ENCODE results near the gene TVP23C. TPM values are rescaled to one million over a fixed set of nuclear protein-coding genes. Genes with fewer than 3 reads are reported as not detected.
A peak's percentile ranks its signal among the peaks of the same experiment; 100 is the strongest.
"Not testable (repeated sequence)": the region's sequence is repeated elsewhere in the genome, so short reads cannot be mapped to it uniquely, and the experiment has no call there.

TVP23C gene
- polyA plus RNA-seq, 4 donors: 1.9 to 12.8 (median 3.3) TPM

DNA sequence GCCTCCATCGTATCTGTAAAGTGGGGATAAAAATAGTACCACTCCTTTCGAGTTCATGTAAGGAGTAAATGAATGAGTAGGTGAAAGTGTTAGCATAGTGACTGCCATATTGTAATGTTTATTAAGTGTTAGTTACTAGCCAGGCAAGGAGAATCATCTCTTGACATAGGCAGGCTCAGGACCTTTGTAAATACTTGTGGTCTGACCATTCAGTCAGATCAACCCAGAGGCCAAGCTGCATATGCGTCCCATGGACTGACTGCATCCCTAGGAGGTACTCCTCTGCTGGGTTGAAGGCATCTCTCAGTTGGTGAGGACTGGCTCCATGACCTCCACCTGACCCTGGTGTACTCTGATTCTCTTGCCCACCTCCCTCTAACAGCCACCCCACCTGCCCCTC, 55.4 kb downstream of the TVP23C start:
- H3K4me3 ChIP-seq (ENCODE audit: low read depth in 1 of 3, low read length in 3 of 3): no peak overlapping the region
- H3K27me3 ChIP-seq (ENCODE audit: control insufficient read depth in 3 of 3, insufficient read depth in 3 of 3, low read length in 3 of 3): no peaks in the 10 kb centered on the region
- no peaks in the 10 kb centered on the region for H3K9me3 ChIP-seq (ENCODE audit: control insufficient read depth in 2 of 2, insufficient read depth in 1 of 2, low read depth in 1 of 2, low read length in 1 of 2)
- no peak overlapping the region for H3K27ac ChIP-seq (ENCODE audit: low read depth in 1 of 3, low read length in 2 of 3)
- DNase-seq (no peak), FAIRE-seq (no peak)
- 86 to 98% (median 94%) methylated on average over 3 of the region's 3 CpGs for WGBS, 3 donors
- H3K36me3 ChIP-seq (ENCODE audit: control insufficient read depth in 3 of 3, insufficient read depth in 2 of 3, low read depth in 1 of 3, low read length in 3 of 3): peaks cover 0 to 22% (median 3%) of the 10 kb centered on the region in 3 donors
- H3K4me1 ChIP-seq (ENCODE audit: control insufficient read depth in 3 of 3, insufficient read depth in 2 of 3, low read depth in 1 of 3, low read length in 2 of 3): peaks cover 0 to 3% (median 0%) of the 10 kb centered on the region in 3 donors

DNA sequence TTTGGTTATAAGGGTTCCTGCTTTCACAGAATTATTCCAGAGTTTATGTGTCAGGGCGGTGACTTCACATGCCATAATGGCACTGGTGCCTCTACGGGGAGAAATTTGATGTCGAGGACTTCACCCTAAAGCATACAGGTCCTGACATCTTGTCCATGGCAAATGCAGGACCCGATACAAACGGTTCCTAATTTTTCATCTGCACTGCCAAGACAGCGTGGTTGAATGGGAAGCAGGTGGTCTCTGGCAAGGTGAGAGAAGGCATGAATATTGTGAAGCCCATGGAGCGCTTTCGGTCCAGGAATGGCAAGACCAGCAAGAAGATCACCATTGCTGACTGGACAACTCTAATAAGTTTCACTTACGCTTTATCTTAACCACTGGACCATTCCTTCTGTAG, 56.3 kb downstream of the TVP23C start:
- H3K36me3 ChIP-seq (ENCODE audit: control insufficient read depth in 3 of 3, insufficient read depth in 2 of 3, low read depth in 1 of 3, low read length in 3 of 3): peaks cover 0 to 28% (median 3%) of the 10 kb centered on the region in 3 donors
- no peak overlapping the region for H3K27ac ChIP-seq (ENCODE audit: low read depth in 1 of 3, low read length in 2 of 3)
- FAIRE-seq: no peak
- peaks cover 0 to 8% (median 0%) of the 10 kb centered on the region in 3 donors for H3K4me1 ChIP-seq (ENCODE audit: control insufficient read depth in 3 of 3, insufficient read depth in 2 of 3, low read depth in 1 of 3, low read length in 2 of 3)
- no peak overlapping the region for H3K4me3 ChIP-seq (ENCODE audit: low read depth in 1 of 3, low read length in 3 of 3)
- 96 to 98% (median 98%) methylated on average over 9 of the region's 9 CpGs for WGBS, 3 donors
- no peak for DNase-seq
- H3K9me3 ChIP-seq (ENCODE audit: control insufficient read depth in 2 of 2, insufficient read depth in 1 of 2, low read depth in 1 of 2, low read length in 1 of 2): no peaks in the 10 kb centered on the region
- no peaks in the 10 kb centered on the region for H3K27me3 ChIP-seq (ENCODE audit: control insufficient read depth in 3 of 3, insufficient read depth in 3 of 3, low read length in 3 of 3)

DNA sequence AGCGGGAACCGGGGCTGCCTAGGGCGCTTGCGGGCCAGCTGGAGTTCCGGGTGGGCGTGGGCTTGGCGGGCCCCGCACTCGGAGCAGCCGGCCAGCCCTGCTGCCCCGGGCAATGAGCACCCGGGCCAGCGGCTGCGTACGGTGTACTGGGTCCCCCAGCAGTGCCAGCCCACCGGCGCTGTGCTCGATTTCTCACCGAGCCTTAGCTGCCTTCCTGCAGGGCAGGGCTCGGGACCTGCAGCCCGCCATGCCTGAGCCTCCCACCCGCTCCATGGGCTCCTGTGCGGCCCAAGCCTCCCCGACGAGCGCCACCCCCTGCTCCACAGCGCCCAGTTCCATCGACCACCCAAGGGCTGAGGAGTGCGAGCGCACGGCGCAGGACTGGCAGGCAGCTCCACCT, 57.6 kb downstream of the TVP23C start:
- not testable (repeated sequence) for FAIRE-seq; H3K27me3 ChIP-seq (ENCODE audit: control insufficient read depth in 3 of 3, insufficient read depth in 3 of 3, low read length in 3 of 3); H3K27ac ChIP-seq (ENCODE audit: low read depth in 1 of 3, low read length in 2 of 3); DNase-seq; H3K4me3 ChIP-seq (ENCODE audit: low read depth in 1 of 3, low read length in 3 of 3); H3K4me1 ChIP-seq (ENCODE audit: control insufficient read depth in 3 of 3, insufficient read depth in 2 of 3, low read depth in 1 of 3, low read length in 2 of 3); H3K9me3 ChIP-seq (ENCODE audit: control insufficient read depth in 2 of 2, insufficient read depth in 1 of 2, low read depth in 1 of 2, low read length in 1 of 2)
- H3K36me3 ChIP-seq (ENCODE audit: control insufficient read depth in 3 of 3, insufficient read depth in 2 of 3, low read depth in 1 of 3, low read length in 3 of 3): peaks cover 0 to 35% (median 3%) of the 10 kb centered on the region in 3 donors
- WGBS, 3 donors: 93 to 98% (median 95%) methylated on average over 26 to 32 of the region's 32 CpGs

DNA sequence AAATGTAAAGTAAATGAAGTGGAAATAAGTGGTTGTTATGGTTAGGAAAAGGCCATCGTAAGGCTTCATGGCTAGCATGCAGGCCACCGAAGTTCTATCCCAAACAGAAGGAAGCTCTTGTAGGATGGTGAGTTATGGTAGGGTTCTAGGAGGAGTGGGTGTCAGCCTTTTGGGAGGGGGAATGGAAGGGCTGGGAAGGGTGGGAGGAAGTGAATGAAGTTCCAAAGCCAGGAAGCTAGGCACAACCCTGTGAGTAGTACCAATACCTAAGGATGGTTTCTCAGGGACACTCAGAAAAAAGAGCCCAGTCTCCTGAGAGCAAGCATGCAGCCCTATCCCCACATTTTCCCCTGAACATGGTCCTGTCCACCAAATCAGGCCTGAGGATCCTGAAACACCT, 59.6 kb downstream of the TVP23C start:
- no peak for DNase-seq
- H3K4me3 ChIP-seq (ENCODE audit: low read depth in 1 of 3, low read length in 3 of 3): no peak overlapping the region
- peaks cover 0 to 8% (median 0%) of the 10 kb centered on the region in 3 donors for H3K4me1 ChIP-seq (ENCODE audit: control insufficient read depth in 3 of 3, insufficient read depth in 2 of 3, low read depth in 1 of 3, low read length in 2 of 3)
- peaks cover 0 to 46% (median 0%) of the 10 kb centered on the region in 3 donors for H3K36me3 ChIP-seq (ENCODE audit: control insufficient read depth in 3 of 3, insufficient read depth in 2 of 3, low read depth in 1 of 3, low read length in 3 of 3)
- H3K27ac ChIP-seq (ENCODE audit: low read depth in 1 of 3, low read length in 2 of 3): no peak overlapping the region
- no peaks in the 10 kb centered on the region for H3K9me3 ChIP-seq (ENCODE audit: control insufficient read depth in 2 of 2, insufficient read depth in 1 of 2, low read depth in 1 of 2, low read length in 1 of 2)
- WGBS, 3 donors: 81 to 98% (median 92%) methylated on average over 2 of the region's 2 CpGs
- FAIRE-seq: no peak
- H3K27me3 ChIP-seq (ENCODE audit: control insufficient read depth in 3 of 3, insufficient read depth in 3 of 3, low read length in 3 of 3): no peaks in the 10 kb centered on the region

DNA sequence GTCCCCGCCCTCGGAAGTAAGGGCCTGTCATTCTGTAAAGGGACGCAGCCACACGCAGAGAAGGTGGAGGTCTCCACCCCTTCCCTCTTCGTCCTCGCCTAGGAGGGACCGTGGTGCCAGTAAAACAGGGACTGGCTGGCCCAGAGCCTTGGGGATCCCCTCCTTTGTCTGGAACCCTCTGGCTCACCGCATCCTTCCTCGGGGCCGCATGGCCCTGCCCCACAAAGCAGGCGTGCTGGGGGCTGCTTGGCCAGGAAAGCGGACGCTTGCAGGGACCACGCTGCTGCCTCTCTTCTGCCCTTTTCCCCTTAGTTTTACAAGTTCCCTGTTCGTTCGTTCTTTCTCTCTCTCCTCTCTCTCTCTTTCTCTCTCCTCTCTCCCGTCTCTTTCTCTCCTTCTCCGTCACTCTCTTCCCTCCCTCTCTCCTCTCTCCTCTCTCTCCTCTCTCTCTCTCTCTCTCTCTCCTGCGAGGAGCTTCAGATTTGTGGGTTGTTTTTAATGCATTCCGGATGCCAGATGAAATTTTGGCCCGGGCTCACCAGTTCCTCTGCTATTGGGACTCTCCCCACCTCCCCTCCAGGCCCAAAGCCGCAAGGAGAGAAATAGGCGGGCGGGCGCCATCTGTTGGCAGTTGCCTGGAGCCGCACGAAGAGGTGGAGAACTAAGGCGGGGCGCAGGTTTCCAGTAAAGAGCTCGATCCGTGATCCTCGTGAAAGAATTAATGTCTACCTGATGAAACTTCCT, 60.7 kb downstream of the TVP23C start:
- no peak for FAIRE-seq
- 36 to 50% (median 48%) methylated on average over 32 of the region's 32 CpGs for WGBS, 3 donors

DNA sequence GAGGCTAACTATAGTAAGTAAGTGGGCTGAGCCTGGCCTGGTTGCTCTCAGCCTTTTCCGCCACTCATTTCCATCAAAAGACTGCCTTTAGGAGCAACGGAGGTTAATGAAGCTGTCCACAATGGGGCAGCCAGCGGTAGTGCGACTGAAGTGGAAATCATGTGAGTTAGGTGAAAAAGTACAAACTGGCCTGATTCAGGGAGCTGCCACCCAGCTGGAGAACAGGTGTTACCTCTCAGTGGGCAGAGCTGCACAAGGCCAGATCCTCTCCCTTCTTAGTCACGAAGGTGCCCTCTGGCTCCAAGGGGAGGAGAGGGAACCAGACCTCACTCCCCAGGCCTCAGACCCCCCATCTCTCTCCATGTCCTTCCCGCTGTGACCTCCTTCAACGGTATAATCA, 61.5 kb downstream of the TVP23C start:
- peaks cover 0 to 43% (median 0%) of the 10 kb centered on the region in 3 donors for H3K36me3 ChIP-seq (ENCODE audit: control insufficient read depth in 3 of 3, insufficient read depth in 2 of 3, low read depth in 1 of 3, low read length in 3 of 3)
- 85 to 96% (median 92%) methylated on average over 7 of the region's 7 CpGs for WGBS, 3 donors
- no peaks in the 10 kb centered on the region for H3K27me3 ChIP-seq (ENCODE audit: control insufficient read depth in 3 of 3, insufficient read depth in 3 of 3, low read length in 3 of 3)
- peaks cover 0 to 8% (median 0%) of the 10 kb centered on the region in 3 donors for H3K4me1 ChIP-seq (ENCODE audit: control insufficient read depth in 3 of 3, insufficient read depth in 2 of 3, low read depth in 1 of 3, low read length in 2 of 3)
- no peak for DNase-seq
- H3K4me3 ChIP-seq (ENCODE audit: low read depth in 1 of 3, low read length in 3 of 3): no peak overlapping the region
- no peaks in the 10 kb centered on the region for H3K9me3 ChIP-seq (ENCODE audit: control insufficient read depth in 2 of 2, insufficient read depth in 1 of 2, low read depth in 1 of 2, low read length in 1 of 2)
- FAIRE-seq: no peak
- H3K27ac ChIP-seq (ENCODE audit: low read depth in 1 of 3, low read length in 2 of 3): peak overlapping the region in 1 of 3 donors; percentile 30

More for the DNA sequence above, 60.7 kb downstream of the TVP23C start:
- Histone ChIP-seq H3K4me1 (ENCODE audit: control insufficient read depth in 3 of 3, insufficient read depth in 2 of 3, low read depth in 1 of 3, low read length in 2 of 3) (peaks cover 0 to 8% (median 0%) of the 10 kb centered on the region in 3 donors), H3K36me3 (ENCODE audit: control insufficient read depth in 3 of 3, insufficient read depth in 2 of 3, low read depth in 1 of 3, low read length in 3 of 3) (peaks cover 0 to 47% (median 0%) of the 10 kb centered on the region in 3 donors), H3K27me3 (ENCODE audit: control insufficient read depth in 3 of 3, insufficient read depth in 3 of 3, low read length in 3 of 3) (no peaks in the 10 kb centered on the region), H3K27ac (ENCODE audit: low read depth in 1 of 3, low read length in 2 of 3) (peak overlapping the region in 2 of 3 donors; percentile 29 to 84), H3K4me3 (ENCODE audit: low read depth in 1 of 3, low read length in 3 of 3) (no peak overlapping the region), H3K9me3 (ENCODE audit: control insufficient read depth in 2 of 2, insufficient read depth in 1 of 2, low read depth in 1 of 2, low read length in 1 of 2) (no peaks in the 10 kb centered on the region)
- peak; percentile 74 to 84 for DNase-seq

DNA sequence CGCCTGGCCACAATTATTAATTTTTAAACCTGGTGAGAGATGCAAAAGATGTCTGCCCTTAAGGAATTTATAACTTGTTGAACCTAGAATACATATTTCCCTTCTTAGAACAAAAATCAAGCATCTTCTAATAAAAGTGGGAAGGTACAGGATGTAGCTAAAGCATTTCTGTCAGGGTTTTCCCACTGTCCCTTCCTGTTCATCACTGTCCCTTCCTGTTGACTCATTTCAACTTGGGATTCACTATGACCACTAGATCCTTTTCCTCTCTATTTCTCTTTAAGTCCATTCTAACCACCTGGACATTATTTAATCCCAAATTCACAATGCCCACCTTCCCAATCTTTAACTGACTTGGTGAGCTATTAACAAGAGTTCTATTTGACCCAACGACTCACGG, 62.0 kb downstream of the TVP23C start:
- Histone ChIP-seq H3K4me1 (ENCODE audit: control insufficient read depth in 3 of 3, insufficient read depth in 2 of 3, low read depth in 1 of 3, low read length in 2 of 3) (peaks cover 0 to 8% (median 0%) of the 10 kb centered on the region in 3 donors), H3K9me3 (ENCODE audit: control insufficient read depth in 2 of 2, insufficient read depth in 1 of 2, low read depth in 1 of 2, low read length in 1 of 2) (no peaks in the 10 kb centered on the region), H3K27ac (ENCODE audit: low read depth in 1 of 3, low read length in 2 of 3) (no peak overlapping the region), H3K4me3 (ENCODE audit: low read depth in 1 of 3, low read length in 3 of 3) (no peak overlapping the region), H3K27me3 (ENCODE audit: control insufficient read depth in 3 of 3, insufficient read depth in 3 of 3, low read length in 3 of 3) (no peaks in the 10 kb centered on the region), H3K36me3 (ENCODE audit: control insufficient read depth in 3 of 3, insufficient read depth in 2 of 3, low read depth in 1 of 3, low read length in 3 of 3) (peaks cover 0 to 39% (median 0%) of the 10 kb centered on the region in 3 donors)
- FAIRE-seq (no peak), DNase-seq (no peak)
- WGBS, 3 donors: 76 to 94% (median 78%) methylated on average over 3 of the region's 3 CpGs

DNA sequence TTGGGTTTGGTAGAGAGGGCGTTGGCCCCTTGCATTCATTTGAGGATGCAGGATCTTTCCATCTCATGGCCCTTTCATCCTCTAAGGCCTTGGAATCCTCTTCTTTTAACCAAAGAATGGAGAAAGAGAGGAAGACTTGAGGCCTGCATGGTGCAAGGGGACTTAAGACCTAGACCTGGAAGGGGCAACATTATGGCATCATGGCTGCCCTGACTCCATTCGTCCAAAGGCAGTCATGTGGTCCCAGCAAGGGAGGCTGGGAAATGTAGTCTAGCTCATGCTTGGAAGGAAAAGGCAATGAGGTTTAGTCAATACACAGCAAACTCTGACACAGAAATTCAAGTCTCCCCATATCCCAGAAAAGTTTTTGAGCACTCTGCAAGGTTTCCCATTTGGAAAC, 65.2 kb downstream of the TVP23C start:
- H3K27ac ChIP-seq (ENCODE audit: low read depth in 1 of 3, low read length in 2 of 3): no peak overlapping the region
- no peak for FAIRE-seq
- H3K4me3 ChIP-seq (ENCODE audit: low read depth in 1 of 3, low read length in 3 of 3): no peak overlapping the region
- no peaks in the 10 kb centered on the region for H3K27me3 ChIP-seq (ENCODE audit: control insufficient read depth in 3 of 3, insufficient read depth in 3 of 3, low read length in 3 of 3)
- DNase-seq: no peak
- H3K36me3 ChIP-seq (ENCODE audit: control insufficient read depth in 3 of 3, insufficient read depth in 2 of 3, low read depth in 1 of 3, low read length in 3 of 3): peaks cover 0 to 33% (median 0%) of the 10 kb centered on the region in 3 donors
- no peaks in the 10 kb centered on the region for H3K9me3 ChIP-seq (ENCODE audit: control insufficient read depth in 2 of 2, insufficient read depth in 1 of 2, low read depth in 1 of 2, low read length in 1 of 2)
- H3K4me1 ChIP-seq (ENCODE audit: control insufficient read depth in 3 of 3, insufficient read depth in 2 of 3, low read depth in 1 of 3, low read length in 2 of 3): peaks cover 0 to 7% (median 0%) of the 10 kb centered on the region in 3 donors
- WGBS, 3 donors: 92 to 94% (median 93%) methylated on average over 2 of the region's 2 CpGs

All from small intestine (tissue), 7 donors.